ENCODE results near the gene BACH1.

Gene BACH1

DNA sequence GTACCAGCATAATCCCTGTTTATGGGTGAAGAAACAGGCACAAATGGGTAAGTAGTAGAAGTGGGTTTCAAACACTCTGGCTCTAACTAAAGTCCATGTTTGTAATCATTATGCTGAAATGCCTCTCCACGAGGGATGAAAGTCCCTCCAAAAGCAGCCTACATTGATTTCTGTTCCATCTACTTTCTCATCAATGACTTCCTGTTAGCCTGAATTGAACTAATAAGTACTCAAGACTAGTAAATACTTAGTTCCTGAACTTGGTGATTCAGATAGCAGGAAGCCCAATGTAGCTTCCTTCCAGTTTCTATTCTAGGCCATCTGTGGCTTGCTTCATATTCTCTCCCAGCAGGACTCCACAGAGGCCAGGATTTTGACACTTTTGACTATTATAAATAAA is 11.3 kb upstream of the BACH1 start:
- H3K14ac ChIP-seq (ENCODE audit: low read length), result no peak overlapping the region
- H3K4ac ChIP-seq (ENCODE audit: low read depth, low read length), result no peak overlapping the region
- no peak overlapping the region for H3K23ac ChIP-seq (ENCODE audit: low read length)

DNA sequence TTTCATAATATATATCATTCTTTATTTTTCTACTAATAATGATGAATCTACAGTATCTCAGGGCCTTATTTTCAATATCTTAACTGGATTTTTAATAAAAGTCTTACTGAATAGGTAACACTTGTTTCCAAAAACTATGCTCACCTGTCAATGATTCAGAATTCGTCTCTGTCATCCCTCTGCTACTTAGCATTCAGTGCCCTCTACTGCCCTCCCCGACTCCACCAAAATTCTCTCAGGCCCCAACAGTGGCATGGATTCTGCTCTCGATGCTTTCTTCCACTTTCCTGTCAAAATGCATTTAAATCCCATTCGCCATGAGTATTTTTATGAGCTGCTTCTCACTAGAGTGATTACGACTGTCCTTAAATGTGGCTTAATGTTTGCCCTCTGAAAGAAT is 10.5 kb upstream of the BACH1 start:
- no peak overlapping the region for H3K4ac ChIP-seq (ENCODE audit: low read depth, low read length)
- DNase-seq, result no peak
- H3K18ac ChIP-seq (ENCODE audit: low read length), result no peak overlapping the region
- no peak overlapping the region for H3K4me3 ChIP-seq (ENCODE audit: low read depth, low read length)
- H3K23ac ChIP-seq (ENCODE audit: low read length), result no peak overlapping the region
- no peaks in the 10 kb centered on the region for H3K36me3 ChIP-seq (ENCODE audit: control insufficient read depth in 1 of 2, insufficient read depth in 2 of 2, low read length in 2 of 2)
- no peaks in the 10 kb centered on the region for H3K4me1 ChIP-seq (ENCODE audit: control insufficient read depth in 1 of 2, insufficient read depth in 2 of 2, low read length in 2 of 2)
- no CpG with 5 or more reads among the region's 5 CpGs for WGBS (ENCODE audit: extremely low coverage, insufficient coverage, insufficient read length)
- no peak overlapping the region for H2AFZ ChIP-seq (ENCODE audit: insufficient read depth, low read length, poor library complexity)
- no peak overlapping the region for H3K14ac ChIP-seq (ENCODE audit: low read length)
- no peaks in the 10 kb centered on the region for H3K9me3 ChIP-seq (ENCODE audit: insufficient read depth, low read depth, low read length)
- no peak overlapping the region for H4K8ac ChIP-seq (ENCODE audit: low read depth, low read length)
- H3K27me3 ChIP-seq (ENCODE audit: insufficient read depth, low read length), result no peaks in the 10 kb centered on the region
- H3K79me2 ChIP-seq (ENCODE audit: control insufficient read depth, insufficient read depth, low read length, poor library complexity), result no peaks in the 10 kb centered on the region
- no peak overlapping the region for H4K12ac ChIP-seq (ENCODE audit: low read depth, low read length)
- no peaks in the 10 kb centered on the region for H3K79me1 ChIP-seq (ENCODE audit: low read length)
- H4K91ac ChIP-seq (ENCODE audit: low read depth, low read length), result no peak overlapping the region
- H2AK5ac ChIP-seq (ENCODE audit: low read length), result no peak overlapping the region
- no peak overlapping the region for H3K9ac ChIP-seq (ENCODE audit: low read length)
- H3K4me2 ChIP-seq (ENCODE audit: low read length), result no peak overlapping the region
- no peak overlapping the region for H2BK12ac ChIP-seq (ENCODE audit: low read length)
- no peak overlapping the region for H3K27ac ChIP-seq (ENCODE audit: low read depth, low read length)
- no peak overlapping the region for H2BK5ac ChIP-seq (ENCODE audit: low read depth, low read length, poor library complexity)
- no peak overlapping the region for H2BK120ac ChIP-seq (ENCODE audit: insufficient read depth, low read length, poor library complexity)

More for the DNA sequence above, 11.3 kb upstream of the BACH1 start:
- no CpG with 5 or more reads among the region's 1 CpG for WGBS (ENCODE audit: extremely low coverage, insufficient coverage, insufficient read length)
- no peak overlapping the region for H3K27ac ChIP-seq (ENCODE audit: low read depth, low read length)
- H3K9me3 ChIP-seq (ENCODE audit: insufficient read depth, low read depth, low read length), result no peaks in the 10 kb centered on the region
- no peak overlapping the region for H2AK5ac ChIP-seq (ENCODE audit: low read length)
- H3K4me1 ChIP-seq (ENCODE audit: control insufficient read depth in 1 of 2, insufficient read depth in 2 of 2, low read length in 2 of 2), result no peaks in the 10 kb centered on the region
- H4K8ac ChIP-seq (ENCODE audit: low read depth, low read length), result no peak overlapping the region
- H3K79me1 ChIP-seq (ENCODE audit: low read length), result no peaks in the 10 kb centered on the region
- H3K36me3 ChIP-seq (ENCODE audit: control insufficient read depth in 1 of 2, insufficient read depth in 2 of 2, low read length in 2 of 2), result no peaks in the 10 kb centered on the region
- no peak overlapping the region for H4K91ac ChIP-seq (ENCODE audit: low read depth, low read length)
- H3K9ac ChIP-seq (ENCODE audit: low read length), result no peak overlapping the region
- H2BK5ac ChIP-seq (ENCODE audit: low read depth, low read length, poor library complexity), result no peak overlapping the region
- no peak overlapping the region for H3K4me2 ChIP-seq (ENCODE audit: low read length)
- no peak overlapping the region for H2BK12ac ChIP-seq (ENCODE audit: low read length)
- H3K18ac ChIP-seq (ENCODE audit: low read length), result no peak overlapping the region
- no peak overlapping the region for H2BK120ac ChIP-seq (ENCODE audit: insufficient read depth, low read length, poor library complexity)
- no peak overlapping the region for H3K4me3 ChIP-seq (ENCODE audit: low read depth, low read length)
- H3K27me3 ChIP-seq (ENCODE audit: insufficient read depth, low read length), result no peaks in the 10 kb centered on the region
- no peak overlapping the region for H4K12ac ChIP-seq (ENCODE audit: low read depth, low read length)
- H3K79me2 ChIP-seq (ENCODE audit: control insufficient read depth, insufficient read depth, low read length, poor library complexity), result no peaks in the 10 kb centered on the region
- H2AFZ ChIP-seq (ENCODE audit: insufficient read depth, low read length, poor library complexity), result no peak overlapping the region
- no peak for DNase-seq

DNA sequence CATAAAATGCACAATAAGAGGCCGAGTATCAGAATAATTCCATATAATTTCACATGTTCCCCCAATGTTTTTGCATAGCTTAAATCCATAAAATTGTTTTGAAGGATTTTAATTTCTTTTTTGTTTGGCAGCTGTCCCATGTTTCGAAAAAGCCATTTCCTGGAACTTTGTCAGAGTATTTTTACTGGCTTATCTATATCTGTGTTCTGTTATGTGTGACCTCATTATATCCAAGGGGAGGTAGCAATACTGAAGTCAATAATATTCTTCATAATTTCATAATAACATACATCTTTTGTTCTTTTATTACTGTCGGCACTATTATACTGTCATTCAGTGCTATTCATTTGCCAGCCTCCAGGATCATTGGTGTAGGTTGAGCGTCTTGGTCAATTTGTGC is 9.4 kb upstream of the BACH1 start:
- H3K27me3 ChIP-seq (ENCODE audit: insufficient read depth, low read length), result no peaks in the 10 kb centered on the region
- no peak overlapping the region for H2BK12ac ChIP-seq (ENCODE audit: low read length)
- H3K79me2 ChIP-seq (ENCODE audit: control insufficient read depth, insufficient read depth, low read length, poor library complexity), result no peaks in the 10 kb centered on the region
- no peak overlapping the region for H3K9ac ChIP-seq (ENCODE audit: low read length)
- DNase-seq, result no peak
- H3K9me3 ChIP-seq (ENCODE audit: insufficient read depth, low read depth, low read length), result no peaks in the 10 kb centered on the region
- no peak overlapping the region for H3K18ac ChIP-seq (ENCODE audit: low read length)
- no peak overlapping the region for H3K4ac ChIP-seq (ENCODE audit: low read depth, low read length)
- H3K27ac ChIP-seq (ENCODE audit: low read depth, low read length), result no peak overlapping the region
- H2AK5ac ChIP-seq (ENCODE audit: low read length), result no peak overlapping the region
- no peak overlapping the region for H4K12ac ChIP-seq (ENCODE audit: low read depth, low read length)
- H2BK120ac ChIP-seq (ENCODE audit: insufficient read depth, low read length, poor library complexity), result no peak overlapping the region
- H3K4me1 ChIP-seq (ENCODE audit: control insufficient read depth in 1 of 2, insufficient read depth in 2 of 2, low read length in 2 of 2), result no peaks in the 10 kb centered on the region
- no peak overlapping the region for H3K4me2 ChIP-seq (ENCODE audit: low read length)
- H2AFZ ChIP-seq (ENCODE audit: insufficient read depth, low read length, poor library complexity), result no peak overlapping the region
- no peaks in the 10 kb centered on the region for H3K36me3 ChIP-seq (ENCODE audit: control insufficient read depth in 1 of 2, insufficient read depth in 2 of 2, low read length in 2 of 2)
- WGBS (ENCODE audit: extremely low coverage, insufficient coverage, insufficient read length), result no CpG with 5 or more reads among the region's 4 CpGs
- H3K14ac ChIP-seq (ENCODE audit: low read length), result no peak overlapping the region
- no peaks in the 10 kb centered on the region for H3K79me1 ChIP-seq (ENCODE audit: low read length)
- no peak overlapping the region for H2BK5ac ChIP-seq (ENCODE audit: low read depth, low read length, poor library complexity)
- H4K91ac ChIP-seq (ENCODE audit: low read depth, low read length), result no peak overlapping the region
- no peak overlapping the region for H4K8ac ChIP-seq (ENCODE audit: low read depth, low read length)
- no peak overlapping the region for H3K23ac ChIP-seq (ENCODE audit: low read length)
- H3K4me3 ChIP-seq (ENCODE audit: low read depth, low read length), result no peak overlapping the region

DNA sequence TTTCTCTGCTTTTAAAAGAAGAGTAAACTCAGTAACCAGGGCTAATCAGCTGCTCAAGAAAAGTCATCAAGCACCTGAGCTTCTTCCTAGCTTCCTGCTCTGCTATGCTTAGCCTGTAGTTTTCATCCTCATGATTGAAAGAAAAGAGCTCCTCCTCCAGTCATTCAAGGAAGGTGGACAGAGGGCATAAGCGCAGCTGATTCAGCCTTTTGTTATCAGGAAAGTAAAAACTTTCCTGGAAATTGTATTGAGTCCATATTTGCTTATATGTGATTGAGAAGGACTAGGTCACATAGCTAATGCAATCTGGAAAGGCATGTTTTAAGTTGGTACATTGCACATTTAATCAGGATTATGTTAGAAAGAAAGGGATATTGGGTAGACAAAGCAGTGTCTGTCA is 8.5 kb upstream of the BACH1 start:
- Histone ChIP-seq H4K12ac (ENCODE audit: low read depth, low read length) (no peak overlapping the region), H3K79me1 (ENCODE audit: low read length) (no peaks in the 10 kb centered on the region), H2BK12ac (ENCODE audit: low read length) (no peak overlapping the region), H3K9me3 (ENCODE audit: insufficient read depth, low read depth, low read length) (no peaks in the 10 kb centered on the region), H2AK5ac (ENCODE audit: low read length) (no peak overlapping the region), H3K27ac (ENCODE audit: low read depth, low read length) (no peak overlapping the region), H3K4me3 (ENCODE audit: low read depth, low read length) (no peak overlapping the region), H3K27me3 (ENCODE audit: insufficient read depth, low read length) (no peaks in the 10 kb centered on the region), H3K4me2 (ENCODE audit: low read length) (no peak overlapping the region), H2BK5ac (ENCODE audit: low read depth, low read length, poor library complexity) (no peak overlapping the region), H3K4ac (ENCODE audit: low read depth, low read length) (no peak overlapping the region), H4K8ac (ENCODE audit: low read depth, low read length) (no peak overlapping the region), H3K36me3 (ENCODE audit: control insufficient read depth in 1 of 2, insufficient read depth in 2 of 2, low read length in 2 of 2) (no peaks in the 10 kb centered on the region), H2AFZ (ENCODE audit: insufficient read depth, low read length, poor library complexity) (no peak overlapping the region), H3K79me2 (ENCODE audit: control insufficient read depth, insufficient read depth, low read length, poor library complexity) (no peaks in the 10 kb centered on the region), H3K23ac (ENCODE audit: low read length) (no peak overlapping the region), H3K4me1 (ENCODE audit: control insufficient read depth in 1 of 2, insufficient read depth in 2 of 2, low read length in 2 of 2) (no peaks in the 10 kb centered on the region), H2BK120ac (ENCODE audit: insufficient read depth, low read length, poor library complexity) (no peak overlapping the region), H3K9ac (ENCODE audit: low read length) (no peak overlapping the region), H3K18ac (ENCODE audit: low read length) (no peak overlapping the region), H4K91ac (ENCODE audit: low read depth, low read length) (no peak overlapping the region), H3K14ac (ENCODE audit: low read length) (no peak overlapping the region)
- DNase-seq, result no peak
- no CpG with 5 or more reads among the region's 1 CpG for WGBS (ENCODE audit: extremely low coverage, insufficient coverage, insufficient read length)

Data from trophoblast cell (in vitro differentiated cells and primary cell).